Measurements from ENCODE around the gene MBD2. TPM values are rescaled to one million over a fixed set of nuclear protein-coding genes. Genes with fewer than 3 reads are reported as not detected.

Gene MBD2
- total and polyA plus RNA-seq, 2 donors (not counting 1 experiment from before 2014, with no cell fraction given): 53.0 to 134 TPM

GRCh38 chr18:54183390-54183789 lies 41.1 kb downstream of the MBD2 start:
- H3K27me3 Mint-ChIP-seq: no peaks in the 10 kb centered on the region
- Histone ChIP-seq H3K4me3 (ENCODE audit: control extremely low read depth in 1 of 5, extremely low read depth in 1 of 5, insufficient read depth in 1 of 5, low read depth in 2 of 5, low read length in 4 of 5) (no peak overlapping the region), H3K27ac (ENCODE audit: low read length in 2 of 2) (no peak overlapping the region), H3K9ac (ENCODE audit: low read length) (no peak overlapping the region), H3K4me2 (replicated peaks; ENCODE audit: low read depth, low read length, poor library complexity, severe bottlenecking) (no peak overlapping the region), H3K9me3 (ENCODE audit: control extremely low read depth in 1 of 3, control insufficient read depth in 2 of 3, insufficient read depth in 1 of 3, low read length in 2 of 3) (no peaks in the 10 kb centered on the region), H3K79me2 (ENCODE audit: control insufficient read depth, insufficient read depth, low read length) (peaks cover 39% of the 10 kb centered on the region), H2AFZ (ENCODE audit: insufficient read depth, low read depth, low read length, poor library complexity, severe bottlenecking) (no peak overlapping the region), H3K36me3 (replicated peaks in 1 of 2; ENCODE audit: control extremely low read depth in 1 of 2, control insufficient read depth in 1 of 2, extremely low read depth in 1 of 2, insufficient read depth in 2 of 2, low read length in 1 of 2) (peaks cover 9 to 40% of the 10 kb centered on the region in 2 experiments), H3K4me1 (ENCODE audit: control insufficient read depth in 2 of 2, insufficient read depth in 2 of 2, low read length in 2 of 2) (no peaks in the 10 kb centered on the region), H4K20me1 (ENCODE audit: control insufficient read depth, insufficient read depth, low read length, poor library complexity, severe bottlenecking) (peaks cover 6% of the 10 kb centered on the region), H3K27me3 (replicated peaks in 1 of 4; ENCODE audit: control extremely low read depth in 1 of 4, control insufficient read depth in 3 of 4, insufficient read depth in 4 of 4, low read length in 3 of 4) (no peaks in the 10 kb centered on the region)
- no peak overlapping the region for H3K4me3 Mint-ChIP-seq
- no CpG with 5 or more reads among the region's 3 CpGs for WGBS (ENCODE audit: insufficient coverage)
- no peak for DNase-seq
- POLR2A ChIA-PET: no interaction called here
- peaks cover 5% of the 10 kb centered on the region for H3K4me1 Mint-ChIP-seq
- ATAC-seq (ENCODE audit: low read depth): no peak
- intact Hi-C loops (cut with micrococcal nuclease): no loop called here
- H3K9me3 Mint-ChIP-seq (ENCODE audit: insufficient read depth): no peaks in the 10 kb centered on the region
- no peak overlapping the region for H3K27ac Mint-ChIP-seq
- TF ChIP-seq EZH2 (IDR thresholded peaks at IDR 0.05; ENCODE audit: borderline replicate concordance, insufficient read depth, low read depth, low read length, poor library complexity, severe bottlenecking): no peak
- TF ChIP-seq CTCF (IDR thresholded peaks at IDR 0.05): no peak
- CTCF ChIA-PET: interaction anchor here (1.2 kb wide), 1 partner anchor 88 kb away, joined by 3 read pairs; no protein-coding TSS in a partner anchor

- TF ChIP-seq CTCF (IDR thresholded peaks at IDR 0.05) (no peak), EZH2 (IDR thresholded peaks at IDR 0.05; ENCODE audit: borderline replicate concordance, insufficient read depth, low read depth, low read length, poor library complexity, severe bottlenecking) (no peak)
- ChIA-PET POLR2A (no interaction called here), CTCF (no interaction called here)
- no peak overlapping the region for H2AFZ ChIP-seq (ENCODE audit: insufficient read depth, low read depth, low read length, poor library complexity, severe bottlenecking)
- no peak for DNase-seq
- peaks cover 11% of the 10 kb centered on the region for H4K20me1 ChIP-seq (ENCODE audit: control insufficient read depth, insufficient read depth, low read length, poor library complexity, severe bottlenecking)
- H3K4me2 ChIP-seq (replicated peaks; ENCODE audit: low read depth, low read length, poor library complexity, severe bottlenecking): no peak overlapping the region
- H3K9me3 Mint-ChIP-seq (ENCODE audit: insufficient read depth): no peaks in the 10 kb centered on the region
- peaks cover 9 to 27% of the 10 kb centered on the region in 2 experiments for H3K36me3 ChIP-seq (replicated peaks in 1 of 2; ENCODE audit: control extremely low read depth in 1 of 2, control insufficient read depth in 1 of 2, extremely low read depth in 1 of 2, insufficient read depth in 2 of 2, low read length in 1 of 2)
- H3K27me3 Mint-ChIP-seq: no peaks in the 10 kb centered on the region
- no peak overlapping the region for H3K9ac ChIP-seq (ENCODE audit: low read length)
- H3K4me1 Mint-ChIP-seq: peaks cover 6% of the 10 kb centered on the region
- no peak for ATAC-seq (ENCODE audit: low read depth)
- no peak overlapping the region for H3K4me3 Mint-ChIP-seq
- H3K9me3 ChIP-seq (ENCODE audit: control extremely low read depth in 1 of 3, control insufficient read depth in 2 of 3, insufficient read depth in 1 of 3, low read length in 2 of 3): no peaks in the 10 kb centered on the region
- no peak overlapping the region for H3K4me3 ChIP-seq (ENCODE audit: control extremely low read depth in 1 of 5, extremely low read depth in 1 of 5, insufficient read depth in 1 of 5, low read depth in 2 of 5, low read length in 4 of 5)
- H3K27ac ChIP-seq (ENCODE audit: low read length in 2 of 2): no peak overlapping the region
- H3K27me3 ChIP-seq (replicated peaks in 1 of 4; ENCODE audit: control extremely low read depth in 1 of 4, control insufficient read depth in 3 of 4, insufficient read depth in 4 of 4, low read length in 3 of 4): no peaks in the 10 kb centered on the region
- intact Hi-C loops (cut with micrococcal nuclease): no loop called here
- no peak overlapping the region for H3K27ac Mint-ChIP-seq
- WGBS (ENCODE audit: insufficient coverage): 86% methylated on average over 1 of the region's 1 CpG
- H3K4me1 ChIP-seq (ENCODE audit: control insufficient read depth in 2 of 2, insufficient read depth in 2 of 2, low read length in 2 of 2): no peaks in the 10 kb centered on the region
- peaks cover 43% of the 10 kb centered on the region for H3K79me2 ChIP-seq (ENCODE audit: control insufficient read depth, insufficient read depth, low read length)
These were observed 42.4 kb downstream of the MBD2 start for GRCh38 chr18:54181856-54182602.
